Germinal center (tissue), 1 donor: ENCODE data around the gene RAD51B.
"Not testable (repeated sequence)": the region's sequence is repeated elsewhere in the genome, so short reads cannot be mapped to it uniquely, and the experiment has no call there.

Source experiments
- DNase-seq: peaks from one replicate; pipeline ENCODE4 v3.0.0; 2012; ENCODE audit warnings: mixed read lengths, low spot score

RAD51B gene

DNA sequence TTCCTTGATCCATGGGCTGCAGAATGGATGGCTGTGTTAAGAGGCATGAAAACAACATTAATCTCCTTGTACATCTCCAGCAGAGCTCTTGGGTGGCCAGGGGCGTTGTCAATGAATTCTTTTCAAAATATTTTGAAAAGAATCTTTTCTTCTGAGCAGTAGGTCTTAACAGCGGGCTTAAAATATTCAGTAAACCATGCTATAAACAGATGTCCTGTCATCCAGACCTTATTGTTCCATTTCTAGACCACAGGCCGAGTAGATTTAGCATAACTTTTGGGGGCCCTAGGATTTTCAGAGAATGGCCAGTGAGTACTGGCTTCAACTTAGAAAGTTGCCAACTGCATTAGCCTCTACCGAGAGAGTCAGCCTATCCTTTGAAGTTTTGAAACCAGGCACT lies 130.2 kb downstream of the RAD51B start:
- DNase-seq, result no peak

DNA sequence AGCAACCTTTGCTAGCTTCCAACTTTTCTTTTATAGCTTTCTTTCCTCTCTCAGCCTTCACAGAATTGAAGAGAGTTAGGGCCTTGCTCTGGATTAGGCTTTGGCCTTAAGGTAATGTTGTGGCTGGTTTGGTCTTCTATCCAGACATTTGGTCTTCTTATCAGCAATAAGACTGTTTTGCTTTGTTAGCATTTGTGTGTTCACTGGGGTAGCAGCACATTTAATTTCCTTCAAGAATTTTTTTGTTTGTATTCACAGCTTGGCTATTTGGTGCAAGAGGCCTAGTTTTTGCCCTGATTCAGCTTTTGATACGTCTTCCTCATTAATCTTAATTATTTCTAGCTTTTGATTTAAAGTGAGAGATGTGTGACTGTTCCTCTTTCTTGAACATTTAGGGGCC lies 130.8 kb downstream of the RAD51B start:
- DNase-seq, result no peak

DNA sequence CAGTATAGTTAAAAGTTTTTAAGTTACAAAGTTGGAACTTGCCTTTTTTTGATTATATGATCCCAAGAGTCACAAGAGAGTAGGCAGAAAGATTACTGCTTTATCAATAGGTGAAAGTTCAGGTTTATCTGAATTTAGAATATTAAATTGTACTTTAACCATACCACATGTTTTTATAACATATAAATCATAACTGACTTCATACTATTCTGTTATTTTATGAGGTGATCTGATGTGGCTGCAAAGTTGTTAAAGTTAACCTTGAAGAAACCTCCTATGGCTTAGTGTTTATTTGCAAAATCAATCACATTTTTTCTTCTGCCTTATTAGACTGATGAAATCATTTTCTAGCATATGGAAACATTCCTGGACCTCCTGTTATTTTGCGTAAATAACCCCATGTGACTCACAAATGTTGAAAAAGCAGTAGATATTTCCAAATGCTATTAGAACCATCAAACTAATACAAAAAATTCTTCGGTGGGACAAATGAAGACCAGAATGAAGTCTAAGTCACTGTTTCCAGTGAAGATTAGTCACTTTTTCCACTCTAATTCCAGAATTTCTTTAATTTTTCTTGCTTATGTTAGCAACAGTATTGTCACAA lies 132.1 kb downstream of the RAD51B start:
- no peak for DNase-seq

GRCh38 chr14:67952381-67952780 lies 132.8 kb downstream of the RAD51B start:
- no peak for DNase-seq

DNA sequence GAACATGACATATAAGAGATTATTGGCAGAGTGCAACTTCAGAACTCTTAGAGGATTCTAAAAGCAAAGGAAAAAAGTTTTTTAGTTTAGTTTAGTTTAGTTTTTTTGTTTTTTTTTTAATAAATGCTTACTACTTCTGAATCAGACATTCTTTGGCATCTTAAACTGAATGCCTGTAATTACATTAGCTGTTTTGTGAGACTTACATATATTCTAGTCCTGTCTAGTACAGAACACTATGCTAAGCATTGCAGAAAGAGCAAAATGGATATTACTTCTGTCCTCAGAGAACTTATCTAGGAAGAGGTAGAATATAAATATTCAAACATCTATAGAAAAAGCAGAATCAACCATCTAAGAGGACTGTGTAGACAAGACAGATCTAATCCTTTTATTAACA lies 133.2 kb downstream of the RAD51B start:
- DNase-seq, result no peak

DNA sequence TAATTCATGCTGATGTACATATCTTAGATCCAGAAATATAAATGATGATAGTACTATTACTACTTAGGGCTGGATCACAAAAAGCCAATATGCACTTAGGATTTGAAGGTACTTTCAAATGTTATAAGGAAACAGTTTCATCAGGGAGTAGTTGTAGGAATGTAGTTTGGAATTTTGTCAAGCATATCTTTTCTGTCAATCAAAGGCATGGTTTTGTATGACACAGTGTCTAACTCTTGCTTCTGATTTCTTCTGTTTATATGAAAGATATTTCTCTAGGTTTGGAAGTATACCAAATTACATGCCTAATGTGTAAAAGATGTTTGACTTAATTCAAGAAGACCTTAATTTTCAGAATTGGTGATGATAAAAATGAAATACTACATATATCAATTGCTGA lies 135.7 kb downstream of the RAD51B start:
- no peak for DNase-seq

DNA sequence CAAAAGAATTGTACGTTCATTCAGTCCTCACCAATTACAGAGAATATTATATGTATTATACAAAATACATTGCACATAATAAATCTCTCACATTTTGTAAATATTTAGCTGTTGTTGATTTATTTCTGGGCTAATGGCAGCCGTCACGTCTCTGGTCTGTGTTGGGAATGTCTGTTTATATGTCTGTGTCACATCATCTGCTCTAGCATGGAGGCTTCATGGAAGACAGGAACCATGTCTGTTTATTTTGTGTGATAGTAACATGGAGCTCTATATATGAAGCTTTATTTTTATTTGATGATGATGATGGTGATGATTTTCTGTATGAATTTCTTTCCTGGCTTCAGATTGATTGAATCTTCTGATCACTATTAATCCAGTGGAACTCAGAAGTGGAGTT lies 138.4 kb downstream of the RAD51B start:
- DNase-seq, result no peak

GRCh38 chr14:67961676-67962075 lies 142.1 kb downstream of the RAD51B start:
- no peak for DNase-seq

- peak; percentile 45 for DNase-seq
Observed at GRCh38 chr14:67962215-67962644, 142.7 kb downstream of the RAD51B start.

GRCh38 chr14:67963545-67963944 lies 144.0 kb downstream of the RAD51B start:
- DNase-seq, result no peak

- DNase-seq, result no peak
Observed at GRCh38 chr14:67963960-67964812, 144.6 kb downstream of the RAD51B start.

DNA sequence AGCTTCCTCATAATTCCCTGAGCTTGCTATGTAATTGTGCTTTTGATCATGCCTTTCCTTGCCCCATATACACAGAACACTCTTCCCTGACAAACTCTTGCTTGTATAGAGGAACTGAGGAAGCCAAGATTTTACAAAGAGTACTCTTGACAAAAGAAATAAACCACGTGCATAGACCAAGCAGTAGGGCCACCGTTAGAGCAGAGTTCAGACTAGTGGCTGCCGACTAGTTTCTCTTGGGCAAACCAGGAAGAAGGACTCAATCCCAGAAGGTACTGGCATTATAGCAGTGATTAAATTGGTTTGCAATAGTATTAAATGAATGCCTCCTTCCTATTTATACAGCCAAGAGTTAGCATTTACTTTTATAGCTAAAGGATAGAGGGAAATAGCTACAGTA lies 146.1 kb downstream of the RAD51B start:
- DNase-seq, result no peak

- DNase-seq, result no peak
Observed at GRCh38 chr14:67967206-67967605, 147.6 kb downstream of the RAD51B start.

- DNase-seq, result not testable (repeated sequence)
Observed at GRCh38 chr14:67967970-67968369, 148.4 kb downstream of the RAD51B start.

DNA sequence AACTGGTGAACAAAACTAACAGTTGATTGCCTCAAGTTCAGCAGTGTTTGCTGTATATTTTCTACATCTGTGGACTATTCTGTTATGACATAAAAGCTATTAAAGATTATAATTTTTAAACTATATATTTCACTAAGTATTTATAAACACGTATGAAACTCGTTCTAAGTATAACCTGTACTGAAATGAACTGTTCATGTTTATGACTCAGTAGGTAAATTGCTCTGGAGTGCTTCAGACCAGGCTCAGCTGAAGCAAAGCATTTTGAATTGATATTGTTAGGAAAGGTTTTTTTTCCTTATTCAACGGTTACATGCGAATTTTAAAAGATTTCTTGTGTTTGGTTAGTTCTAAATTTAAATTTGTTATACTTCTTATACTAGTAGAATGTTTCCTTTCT lies 151.3 kb downstream of the RAD51B start:
- no peak for DNase-seq

DNA sequence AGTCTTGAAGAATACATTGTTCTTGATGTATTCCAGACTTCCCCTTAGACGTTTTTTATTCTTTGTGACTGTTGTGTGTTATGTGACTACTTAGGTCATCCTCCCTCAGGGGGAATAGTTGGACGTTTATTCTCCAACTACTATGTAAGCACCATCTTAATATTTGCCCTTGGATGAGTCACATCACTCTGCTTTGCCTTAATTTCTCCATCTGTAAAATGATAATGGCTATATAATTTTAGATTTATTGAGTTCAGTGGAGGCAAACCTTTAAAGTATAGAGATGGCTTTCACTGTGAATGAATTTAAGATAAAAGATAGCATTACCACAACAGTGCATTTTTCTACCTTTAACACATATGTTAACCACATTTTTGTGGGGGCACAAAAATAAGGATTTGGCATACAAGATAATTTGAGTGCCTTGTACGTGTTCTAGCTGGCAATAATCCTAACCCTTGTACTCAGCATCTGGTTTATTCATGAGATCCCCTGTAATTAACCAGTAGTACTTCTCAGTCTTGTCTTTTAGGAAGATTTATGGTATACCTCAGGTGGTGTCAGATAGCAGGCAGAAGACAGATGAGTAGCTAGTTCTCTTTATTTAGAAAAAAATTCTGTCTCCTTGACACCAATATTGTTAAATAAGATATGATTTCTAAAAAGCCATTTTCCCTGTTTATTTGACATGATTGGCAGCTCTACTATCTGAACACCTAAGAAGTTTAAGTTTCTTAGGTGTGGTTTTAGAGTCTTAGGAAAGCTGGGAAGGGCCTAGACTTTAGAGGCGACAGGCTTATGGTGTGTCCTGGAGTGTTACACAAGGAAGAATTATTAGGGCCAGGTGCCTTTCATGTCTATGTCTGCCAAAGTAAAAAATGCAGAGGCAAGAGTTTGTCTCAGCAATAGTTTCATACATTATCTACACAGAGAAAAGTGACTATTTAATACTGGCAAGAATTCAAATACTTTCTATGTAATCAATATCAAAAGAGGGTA lies 152.3 kb downstream of the RAD51B start:
- no peak for DNase-seq

GRCh38 chr14:67973436-67973835 lies 153.9 kb downstream of the RAD51B start:
- DNase-seq, result no peak

DNA sequence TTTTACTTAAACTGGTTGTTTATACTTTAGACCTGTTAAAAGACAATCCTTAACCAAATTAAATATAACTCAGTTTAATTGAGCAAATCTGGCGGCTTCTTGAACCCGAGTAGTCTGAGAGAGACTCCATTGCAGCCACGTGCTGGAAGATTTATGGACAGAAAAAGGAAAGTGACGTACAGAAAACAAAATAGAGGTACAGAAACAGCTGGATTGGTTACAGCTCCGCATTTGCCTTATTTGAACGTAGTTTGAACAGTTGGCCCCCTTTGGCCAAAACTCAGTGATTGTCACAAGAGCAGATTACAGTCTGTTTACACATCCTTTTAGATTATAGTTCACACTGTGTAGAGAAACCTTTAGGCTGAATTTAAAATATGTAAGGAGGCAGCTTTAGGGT lies 155.9 kb downstream of the RAD51B start:
- DNase-seq, result no peak

GRCh38 chr14:67977434-67978034 lies 158.0 kb downstream of the RAD51B start:
- no peak for DNase-seq

DNA sequence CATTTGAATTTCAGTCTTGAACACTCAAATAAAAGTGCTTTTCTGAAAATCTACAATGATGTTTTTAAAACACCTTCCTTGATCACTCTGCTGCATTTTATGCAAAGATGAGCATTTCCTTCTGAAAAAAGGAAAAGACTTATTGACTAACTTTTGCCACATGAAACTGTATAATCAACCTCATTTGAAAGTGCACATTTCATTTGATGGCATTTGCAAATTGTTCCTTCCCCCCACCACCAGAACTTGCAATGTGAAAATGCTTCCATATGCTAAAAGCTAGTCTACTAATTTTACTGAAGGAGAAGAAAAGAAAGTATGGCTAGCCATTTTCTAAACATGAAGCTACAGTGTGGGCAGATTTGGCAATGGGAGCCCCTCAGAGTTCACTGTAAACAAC lies 159.2 kb downstream of the RAD51B start:
- DNase-seq, result no peak

- DNase-seq, result no peak
Observed at GRCh38 chr14:67982711-67983608, 163.4 kb downstream of the RAD51B start.
